Naive thymus-derived CD8-positive, alpha-beta T cell (primary cell): ENCODE results near the gene UHRF2. TPM values are rescaled to one million over a fixed set of nuclear protein-coding genes. Genes with fewer than 3 reads are reported as not detected.
A peak's percentile ranks its signal among the peaks of the same experiment; 100 is the strongest.

Source experiments
- ATAC-seq, 2 donors: fragments of 150-1000 bp; cut with Tn5 transposase in 1 of 2; sonication (Bioruptor Pico), chemical (Tn5 transposase) in 1 of 2; 1 replicate in 1 of 2; 2 replicates in 1 of 2; pipeline ENCODE4 v1.10.0; 2021; ENCODE audit warnings: mild to moderate bottlenecking in 2 of 2, moderate library complexity in 2 of 2
- POLR2A ChIA-PET: fragments of 350-600 bp; sonication (Branson Sonifier 250); formaldehyde crosslinking; loops from one replicate; lab custom pipeline; 2021; ENCODE audit warnings: antibody characterized with exemption; lab: Charles Lee
- DNase-seq, 10 donors: peaks; one replicate each; pipeline versions ENCODE4 v3.0.0 to v3.0.0-alpha.2; 2020 to 2022
- H3K27ac Mint-ChIP-seq, 10 donors: one replicate each; pipeline ENCODE4 v1.8.0; 2020 to 2022; ENCODE audit warnings: mild to moderate bottlenecking in 10 of 10, mixed read lengths in 10 of 10, moderate library complexity in 4 of 10, inconsistent platforms in 1 of 10
- H3K27me3 Mint-ChIP-seq, 5 donors: one replicate each; pipeline ENCODE4 v1.8.0; 2021 to 2022; ENCODE audit warnings: mixed read lengths in 5 of 5
- H3K36me3 Mint-ChIP-seq, 3 donors: one replicate each; pipeline ENCODE4 v1.8.0; 2020 to 2022; ENCODE audit warnings: mixed read lengths in 3 of 3, mild to moderate bottlenecking in 2 of 3, inconsistent platforms in 1 of 3
- H3K4me1 Mint-ChIP-seq, 4 donors: one replicate each; pipeline ENCODE4 v1.8.0; 2021 to 2022; ENCODE audit warnings: mixed read lengths in 4 of 4
- H3K4me3 Mint-ChIP-seq, 10 donors: one replicate each; pipeline ENCODE4 v1.8.0; 2020 to 2022; ENCODE audit warnings: mild to moderate bottlenecking in 10 of 10, mixed read lengths in 10 of 10, moderate library complexity in 6 of 10, inconsistent platforms in 1 of 10
- H3K9me3 Mint-ChIP-seq, 9 donors: one replicate each; pipeline ENCODE4 v1.8.0; 2020 to 2022; ENCODE audit warnings: mixed read lengths in 9 of 9, mild to moderate bottlenecking in 3 of 9, inconsistent platforms in 1 of 9, moderate library complexity in 1 of 9
- polyA plus RNA-seq, 3 donors: library from polyadenylated mRNA; unstranded; fragments of 300-500 nt; fragmentation: Illumina TruSeq; gene quantifications; one replicate each; pipeline ENCODE4 v1.2.3, GENCODE V29; 2021
- total RNA-seq, 8 experiments: library from RNA in 2 of 8; stranded (reverse) in 2 of 8; gene quantifications; one replicate each; pipeline ENCODE4 v1.2.3 and lab custom pipeline; 2021 to 2026

UHRF2 gene
- total and polyA plus RNA-seq, 5 experiments from 2014 or later = 9.4 to 125 (median 13.1) TPM

DNA sequence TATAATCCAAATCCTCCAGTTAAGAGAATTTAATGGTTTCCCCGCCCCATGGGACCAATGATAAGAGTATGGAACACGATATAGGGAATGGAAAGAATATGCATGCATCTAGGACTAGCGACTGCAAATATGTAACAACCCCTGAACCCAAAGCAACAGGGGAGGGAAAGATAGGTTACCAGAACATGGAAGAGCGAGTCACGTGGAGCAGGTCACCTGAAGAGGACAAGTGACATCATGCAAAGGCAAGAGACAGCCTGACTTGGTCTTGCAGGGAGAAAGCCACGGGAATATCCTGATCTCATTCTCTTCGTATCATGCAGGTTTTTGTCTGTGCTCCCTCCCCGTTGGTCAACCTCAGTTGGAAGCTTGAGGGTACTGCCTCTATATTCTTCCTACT lies 4.7 kb upstream of the UHRF2 start:
- peaks cover 0 to 2% (median 0%) of the 10 kb centered on the region in 9 donors for H3K9me3 Mint-ChIP-seq
- ATAC-seq (no peak), DNase-seq (no peak)
- H3K4me1 Mint-ChIP-seq = peaks cover 0 to 19% (median under 1%) of the 10 kb centered on the region in 4 donors
- H3K27ac Mint-ChIP-seq = no peak overlapping the region
- no peak overlapping the region for H3K4me3 Mint-ChIP-seq
- POLR2A ChIA-PET = no interaction called here
- no peaks in the 10 kb centered on the region for H3K36me3 Mint-ChIP-seq
- H3K27me3 Mint-ChIP-seq = no peaks in the 10 kb centered on the region

DNA sequence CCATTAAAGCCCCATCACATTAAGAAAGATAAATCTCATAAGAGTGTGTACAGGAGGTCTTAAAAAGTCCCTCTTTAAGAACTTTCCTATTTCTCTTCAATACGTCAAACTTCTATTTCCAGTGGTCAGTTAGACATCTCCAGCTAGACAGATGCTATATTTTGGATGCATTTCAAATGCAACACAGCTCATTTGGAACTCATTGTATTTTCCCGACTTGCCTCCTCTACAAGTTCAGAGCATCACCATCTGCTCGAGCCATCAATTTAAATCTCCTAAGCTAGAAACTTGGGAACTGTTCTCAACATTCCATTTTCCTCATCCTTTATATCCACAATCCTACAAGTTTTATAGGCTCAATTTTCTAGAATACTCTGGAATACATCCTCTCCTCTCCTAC lies 3.2 kb upstream of the UHRF2 start:
- no peaks in the 10 kb centered on the region for H3K27me3 Mint-ChIP-seq
- H3K36me3 Mint-ChIP-seq = no peaks in the 10 kb centered on the region
- no peak for DNase-seq
- no peak overlapping the region for H3K4me3 Mint-ChIP-seq
- peaks cover 0 to 2% (median 0%) of the 10 kb centered on the region in 9 donors for H3K9me3 Mint-ChIP-seq
- no peak overlapping the region for H3K27ac Mint-ChIP-seq
- POLR2A ChIA-PET = no interaction called here
- H3K4me1 Mint-ChIP-seq = peaks cover 8 to 28% (median 9%) of the 10 kb centered on the region in 4 donors
- no peak for ATAC-seq

DNA sequence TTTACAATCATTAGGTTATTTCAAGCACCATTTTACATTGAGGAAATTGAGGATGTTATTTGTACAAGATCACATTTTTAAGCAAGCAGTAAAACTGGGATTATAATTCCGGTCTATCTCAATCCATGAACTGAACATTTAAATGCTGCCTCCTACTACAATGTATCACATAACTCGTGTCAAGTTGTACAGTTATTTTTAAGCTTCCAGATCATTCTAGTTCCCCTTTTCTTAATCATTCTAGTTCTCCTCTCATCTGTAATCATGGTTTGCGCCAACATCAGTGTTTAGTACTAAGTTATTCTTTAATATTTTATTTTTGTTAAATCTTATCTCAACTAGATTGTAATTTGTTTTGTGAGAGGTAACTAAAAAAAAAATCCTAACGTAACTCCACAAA lies 2.4 kb upstream of the UHRF2 start:
- Mint-ChIP-seq H3K4me3 (peak overlapping the region in 1 of 10 donors; percentile 12), H3K4me1 (peaks cover 12 to 36% (median 17%) of the 10 kb centered on the region in 4 donors), H3K9me3 (peaks cover 0 to 2% (median 0%) of the 10 kb centered on the region in 9 donors), H3K27ac (peak overlapping the region in 1 of 10 donors; percentile 56), H3K36me3 (peaks cover 0 to 4% (median under 1%) of the 10 kb centered on the region in 3 donors), H3K27me3 (no peaks in the 10 kb centered on the region)
- ATAC-seq (no peak), DNase-seq (no peak)
- POLR2A ChIA-PET = no interaction called here

DNA sequence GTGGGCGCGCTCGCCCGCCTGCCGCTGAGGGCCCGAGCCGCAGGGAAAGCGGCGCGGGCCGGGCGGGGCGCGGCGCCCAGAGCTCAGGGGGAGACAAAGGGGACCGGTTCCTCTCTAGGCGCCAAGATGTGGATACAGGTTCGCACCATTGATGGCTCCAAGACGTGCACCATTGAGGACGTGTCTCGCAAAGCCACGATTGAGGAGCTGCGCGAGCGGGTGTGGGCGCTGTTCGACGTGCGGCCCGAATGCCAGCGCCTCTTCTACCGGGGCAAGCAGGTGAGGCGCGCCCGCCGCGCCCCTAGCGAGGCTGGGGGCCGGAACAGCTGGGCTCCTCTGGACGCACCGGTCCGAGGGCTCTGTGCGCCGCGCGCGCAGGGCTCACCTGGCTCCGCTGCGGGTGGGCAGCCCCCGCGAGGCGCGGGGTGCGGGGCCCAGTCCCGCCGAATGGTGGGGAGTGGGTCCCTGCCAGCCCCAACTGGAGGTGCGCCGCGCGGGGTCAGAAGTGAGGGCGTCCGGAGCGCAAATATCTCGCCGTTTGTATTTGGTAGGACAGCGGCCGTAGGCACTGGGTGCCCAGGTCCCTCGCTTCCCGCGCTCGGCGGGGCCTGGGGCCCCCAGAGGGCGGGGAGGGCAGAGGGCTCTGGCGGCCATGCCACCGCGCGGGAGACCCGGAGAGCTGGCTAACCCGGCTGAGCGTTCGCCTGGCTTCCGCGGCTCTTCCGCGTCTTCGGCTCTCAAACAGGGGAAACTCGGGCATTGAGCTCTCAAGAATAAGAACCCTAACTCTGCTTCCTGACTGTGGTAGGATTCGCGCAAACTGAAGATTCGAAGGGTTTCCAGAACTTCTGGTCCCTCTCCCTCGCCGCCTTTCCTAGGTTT lies 607 bp downstream of the UHRF2 start:
- POLR2A ChIA-PET = interaction anchor here (0.6 to 4.4 kb wide), 30 partner anchors 9 to 785 kb away, joined by 3 to 88 read pairs (median 4); partner anchors contain the start of genes ERMP1, KDM4C and RANBP6
- H3K9me3 Mint-ChIP-seq = peaks cover 0 to 2% (median 0%) of the 10 kb centered on the region in 9 donors
- H3K4me3 Mint-ChIP-seq = peak overlapping the region; percentile 84 to 95 (median 88)
- ATAC-seq (peak; percentile 40 to 43), DNase-seq (peak in 6 of 10 donors; percentile 1 to 36 (median 23))
- H3K36me3 Mint-ChIP-seq = peaks cover 3 to 12% (median 11%) of the 10 kb centered on the region in 3 donors
- H3K27me3 Mint-ChIP-seq = no peaks in the 10 kb centered on the region
- peaks cover 21 to 63% (median 43%) of the 10 kb centered on the region in 4 donors for H3K4me1 Mint-ChIP-seq
- H3K27ac Mint-ChIP-seq = peak overlapping the region; percentile 80 to 97 (median 93)

DNA sequence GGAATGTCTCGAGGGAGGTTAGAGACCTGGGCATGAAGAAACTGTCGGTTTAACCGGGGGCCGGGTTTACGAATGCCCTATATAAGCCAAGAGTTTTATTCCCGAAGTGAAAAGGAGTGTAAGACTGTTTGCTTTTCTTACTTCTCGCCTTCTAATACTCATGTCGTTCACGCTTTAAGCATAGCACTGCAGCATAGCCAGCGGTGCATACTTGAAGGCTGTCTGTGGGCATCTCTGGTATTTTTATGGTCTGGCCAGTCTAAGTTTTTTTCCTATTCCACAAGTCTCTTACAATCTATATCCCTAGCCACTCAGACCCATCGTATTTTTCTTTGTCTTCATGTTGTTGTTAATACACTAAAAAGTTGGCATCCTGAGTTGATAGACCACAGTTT lies 1.2 kb downstream of the UHRF2 start:
- Mint-ChIP-seq H3K9me3 (peaks cover 0 to 2% (median 0%) of the 10 kb centered on the region in 9 donors), H3K27ac (peak overlapping the region; percentile 77 to 95 (median 92)), H3K4me1 (peaks cover 21 to 69% (median 50%) of the 10 kb centered on the region in 4 donors), H3K36me3 (peaks cover 3 to 16% (median 11%) of the 10 kb centered on the region in 3 donors), H3K27me3 (no peaks in the 10 kb centered on the region), H3K4me3 (peak overlapping the region; percentile 84 to 95 (median 88))
- ATAC-seq = no peak
- POLR2A ChIA-PET = interaction anchor here (1.0 to 4.4 kb wide), 18 partner anchors 9 to 406 kb away, joined by 3 to 88 read pairs (median 8); partner anchors contain the start of gene KDM4C
- DNase-seq = peak in 3 of 10 donors; percentile 17 to 38 (median 25)

DNA sequence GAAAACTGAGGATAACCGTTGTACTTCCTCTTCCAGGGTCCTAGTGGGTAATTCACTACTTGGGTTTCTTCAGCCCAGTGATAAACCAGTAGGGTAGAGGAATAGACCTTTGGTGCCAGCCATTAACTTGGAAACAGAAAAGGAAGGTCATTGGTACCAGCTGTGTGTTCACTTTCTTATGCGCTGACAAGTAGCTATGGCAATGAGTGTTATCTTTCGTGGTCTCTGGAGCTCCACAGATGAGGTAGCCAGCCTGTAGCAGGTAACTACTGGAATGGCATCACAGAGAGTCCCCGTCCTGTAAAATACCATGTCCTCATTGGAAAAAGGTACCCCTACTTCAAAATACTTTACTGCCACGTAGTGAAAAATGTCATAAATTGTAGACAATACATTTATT lies 2.3 kb downstream of the UHRF2 start:
- H3K9me3 Mint-ChIP-seq = peaks cover 0 to 2% (median 0%) of the 10 kb centered on the region in 9 donors
- H3K27me3 Mint-ChIP-seq = no peaks in the 10 kb centered on the region
- ATAC-seq (no peak), DNase-seq (peak in 1 of 10 donors; percentile 3)
- POLR2A ChIA-PET = interaction anchor here (0.6 to 4.4 kb wide), 4 partner anchors 11 to 400 kb away, joined by 3 to 88 read pairs (median 11); partner anchors contain the start of genes KDM4C and RANBP6
- H3K36me3 Mint-ChIP-seq = peaks cover 3 to 16% (median 11%) of the 10 kb centered on the region in 3 donors
- peak overlapping the region; percentile 84 to 95 (median 88) for H3K4me3 Mint-ChIP-seq
- peak overlapping the region in 5 of 10 donors; percentile 39 to 87 (median 81) for H3K27ac Mint-ChIP-seq
- peaks cover 23 to 70% (median 55%) of the 10 kb centered on the region in 4 donors for H3K4me1 Mint-ChIP-seq

DNA sequence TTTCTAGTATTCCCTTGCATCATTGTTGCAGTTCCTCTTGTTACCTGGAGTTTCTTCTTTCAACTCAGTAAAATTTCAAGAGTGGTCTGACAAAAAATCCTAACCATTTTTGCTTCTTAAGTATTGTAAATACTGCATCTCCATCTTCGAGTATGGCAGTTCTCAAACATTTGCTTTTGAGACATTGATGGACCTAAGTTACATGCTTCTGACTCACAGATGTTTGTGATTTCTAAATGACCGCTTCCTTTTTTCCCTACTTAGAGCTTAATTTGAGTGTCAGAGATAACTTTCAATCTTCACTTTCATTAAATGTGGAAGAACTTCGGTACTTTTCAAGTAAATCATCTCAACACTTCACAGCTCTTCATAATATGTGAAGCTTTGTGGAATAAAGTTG lies 4.2 kb downstream of the UHRF2 start:
- ATAC-seq (no peak), DNase-seq (no peak)
- Mint-ChIP-seq H3K9me3 (no peaks in the 10 kb centered on the region), H3K36me3 (peaks cover 3 to 30% (median 20%) of the 10 kb centered on the region in 3 donors), H3K4me3 (peak overlapping the region in 8 of 10 donors; percentile 20 to 50 (median 44)), H3K4me1 (peaks cover 25 to 74% (median 72%) of the 10 kb centered on the region in 4 donors), H3K27ac (peak overlapping the region in 6 of 10 donors; percentile 32 to 78 (median 48)), H3K27me3 (no peaks in the 10 kb centered on the region)
- POLR2A ChIA-PET = no interaction called here

DNA sequence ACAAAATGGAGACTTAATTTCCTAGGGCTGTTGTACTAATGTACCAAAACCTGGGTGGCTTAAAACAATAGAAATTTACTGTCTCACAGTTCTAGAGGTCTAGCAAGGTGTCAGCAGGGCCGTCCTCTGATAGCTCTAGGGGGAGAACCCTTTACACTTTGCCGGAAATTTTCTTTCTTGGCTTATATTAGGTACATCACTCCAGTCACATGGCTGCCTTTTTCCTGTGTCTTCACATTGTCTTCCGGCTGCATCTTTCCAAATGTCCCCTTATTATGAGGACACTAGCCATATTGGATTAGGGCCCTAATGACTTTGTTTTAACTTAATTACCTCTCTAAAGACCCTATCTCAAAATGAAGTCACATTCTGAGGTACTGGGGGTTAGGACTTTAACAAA lies 5.8 kb downstream of the UHRF2 start:
- POLR2A ChIA-PET = no interaction called here
- H3K4me3 Mint-ChIP-seq = peak overlapping the region in 5 of 10 donors; percentile 0 to 50 (median 26)
- H3K27me3 Mint-ChIP-seq = no peaks in the 10 kb centered on the region
- H3K9me3 Mint-ChIP-seq = no peaks in the 10 kb centered on the region
- DNase-seq (no peak), ATAC-seq (no peak)
- H3K36me3 Mint-ChIP-seq = peaks cover 3 to 41% (median 20%) of the 10 kb centered on the region in 3 donors
- H3K27ac Mint-ChIP-seq = peak overlapping the region in 6 of 10 donors; percentile 34 to 78 (median 50)
- H3K4me1 Mint-ChIP-seq = peaks cover 27 to 81% (median 78%) of the 10 kb centered on the region in 4 donors

DNA sequence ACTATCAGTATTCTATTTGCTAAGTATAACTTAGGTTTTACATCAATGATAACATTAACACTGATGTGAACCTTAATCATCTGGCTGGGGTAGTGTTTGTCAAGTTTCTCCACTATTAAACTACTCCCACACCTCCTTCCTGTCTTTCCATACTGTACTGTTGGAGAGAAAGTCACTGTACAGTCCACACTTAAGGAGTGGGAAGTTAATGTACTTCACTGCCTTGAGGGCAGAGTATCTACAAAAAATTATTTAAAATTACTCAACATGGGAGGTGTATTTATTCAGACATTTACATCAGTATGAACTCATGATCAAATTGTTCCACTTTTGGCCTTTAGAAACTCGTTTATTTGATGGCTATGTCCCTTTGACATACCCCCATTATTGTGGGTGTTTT lies 11.9 kb downstream of the UHRF2 start:
- H3K27me3 Mint-ChIP-seq = no peaks in the 10 kb centered on the region
- DNase-seq = no peak
- POLR2A ChIA-PET = interaction anchor here (5.0 kb wide), 1 partner anchor 12 kb away, joined by 21 read pairs; the partner anchor contains the start of gene UHRF2
- H3K27ac Mint-ChIP-seq = peak overlapping the region in 7 of 10 donors; percentile 6 to 59 (median 15)
- H3K9me3 Mint-ChIP-seq = no peaks in the 10 kb centered on the region
- H3K36me3 Mint-ChIP-seq = peaks cover 0 to 69% (median 16%) of the 10 kb centered on the region in 3 donors
- peaks cover 20 to 80% (median 70%) of the 10 kb centered on the region in 4 donors for H3K4me1 Mint-ChIP-seq
- H3K4me3 Mint-ChIP-seq = peak overlapping the region in 1 of 10 donors; percentile 19
- no peak for ATAC-seq

DNA sequence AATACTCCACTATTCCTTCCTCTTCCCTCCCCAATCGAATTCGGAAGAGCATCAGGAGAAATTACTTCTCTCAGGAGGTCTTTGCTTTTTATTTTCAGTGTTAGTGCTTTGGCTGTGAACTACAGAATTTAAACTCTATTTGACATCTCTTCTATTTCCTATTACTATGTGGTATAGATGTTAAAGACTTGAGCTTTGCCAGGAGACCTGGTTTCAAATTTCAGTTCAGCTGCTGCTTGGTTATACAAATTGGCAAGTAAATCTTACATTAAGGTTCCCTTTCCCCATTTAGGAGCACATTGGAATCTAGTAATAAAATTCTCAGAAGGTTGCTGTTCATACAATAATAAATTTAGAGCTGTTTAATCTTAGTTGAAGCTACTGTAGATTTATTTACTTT lies 13.1 kb downstream of the UHRF2 start:
- ATAC-seq = no peak
- Mint-ChIP-seq H3K36me3 (peaks cover 0 to 69% (median 13%) of the 10 kb centered on the region in 3 donors), H3K27me3 (no peaks in the 10 kb centered on the region), H3K4me1 (peaks cover 26 to 79% (median 72%) of the 10 kb centered on the region in 4 donors), H3K9me3 (no peaks in the 10 kb centered on the region), H3K4me3 (peak overlapping the region in 1 of 10 donors; percentile 11), H3K27ac (peak overlapping the region in 3 of 10 donors; percentile 3 to 53 (median 9))
- no peak for DNase-seq
- POLR2A ChIA-PET = interaction anchor here (0.7 to 1.4 kb wide), 2 partner anchors 11 to 12 kb away, joined by 3 read pairs; partner anchors contain the start of gene UHRF2

DNA sequence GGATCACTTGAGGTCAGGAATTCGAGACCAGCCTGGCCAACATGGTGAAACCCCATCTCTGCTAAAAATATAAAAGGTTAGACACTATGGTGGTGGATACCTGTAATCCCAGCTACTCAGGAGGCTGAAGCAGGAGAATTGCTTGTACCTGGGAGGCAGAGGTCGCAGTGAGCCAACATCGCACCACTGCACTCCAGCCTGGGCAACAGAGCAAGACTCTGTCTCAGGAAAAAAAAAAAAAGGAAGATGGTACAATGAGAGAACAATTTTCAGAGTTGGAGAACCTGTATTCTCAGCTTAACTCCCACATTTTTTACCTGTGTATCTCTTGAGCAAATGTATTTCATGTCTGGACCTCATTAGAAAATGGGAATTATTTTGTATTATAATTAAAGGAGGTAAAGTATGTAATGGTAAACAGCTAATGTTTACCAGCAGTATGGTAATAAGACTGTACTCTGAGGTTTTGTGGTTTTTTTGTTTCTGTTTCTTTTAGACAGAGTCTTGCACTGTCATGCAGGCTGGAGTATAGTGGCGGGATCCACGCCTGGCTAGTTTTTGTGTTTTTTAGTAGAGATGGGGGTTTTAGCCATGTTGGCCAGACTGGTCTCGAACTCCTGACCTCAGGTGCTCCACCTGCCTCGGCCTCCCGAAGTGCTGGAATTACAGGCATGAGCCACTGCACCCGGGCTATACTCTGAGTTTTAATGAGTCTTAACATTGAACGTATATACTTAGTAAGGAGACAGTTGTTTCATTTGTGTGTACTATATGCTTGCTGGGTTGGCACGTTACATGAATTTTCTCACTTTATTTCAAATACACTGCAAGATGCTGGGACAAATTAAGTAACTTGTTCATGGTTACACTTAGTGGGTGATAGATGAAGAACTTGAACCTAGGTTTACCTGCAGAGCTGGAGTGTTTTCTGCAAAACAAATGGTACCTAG lies 16.2 kb downstream of the UHRF2 start:
- Mint-ChIP-seq H3K36me3 (peaks cover 0 to 58% (median 13%) of the 10 kb centered on the region in 3 donors), H3K4me3 (peak overlapping the region; percentile 4 to 76 (median 28)), H3K27me3 (no peaks in the 10 kb centered on the region), H3K4me1 (peaks cover 28 to 89% (median 78%) of the 10 kb centered on the region in 4 donors), H3K27ac (peak overlapping the region in 8 of 10 donors; percentile 2 to 89 (median 70)), H3K9me3 (no peaks in the 10 kb centered on the region)
- POLR2A ChIA-PET = interaction anchor here (0.7 to 3.7 kb wide), 3 partner anchors 16 to 414 kb away, joined by 3 to 16 read pairs (median 4); partner anchors contain the start of genes RANBP6 and UHRF2
- peak; percentile 63 to 65 for ATAC-seq
- peak in 2 of 10 donors; percentile 9 to 31 for DNase-seq
